GM15510 (cell line): ENCODE measurements around the gene SAV1.

Source experiments
- POLR2A ChIP-seq: IDR thresholded peaks from 3 replicates; pipeline ENCODE4 v1.6.1; 2011; ENCODE audit warnings: borderline replicate concordance; ENCODE audit not compliant: insufficient read length; ENCODE audit errors: extremely low read depth

Gene SAV1

GRCh38 chr14:50620341-50620740 lies 47.8 kb downstream of the SAV1 start:
- TF ChIP-seq POLR2A, result no peak

- TF ChIP-seq POLR2A, result no peak
Observed at GRCh38 chr14:50619569-50620141, 48.5 kb downstream of the SAV1 start.

- no peak for TF ChIP-seq POLR2A
Observed at GRCh38 chr14:50616275-50616674, 51.8 kb downstream of the SAV1 start.

- no peak for TF ChIP-seq POLR2A
Observed at GRCh38 chr14:50615552-50615951, 52.6 kb downstream of the SAV1 start.

GRCh38 chr14:50615056-50615455 lies 53.0 kb downstream of the SAV1 start:
- TF ChIP-seq POLR2A, result no peak

- TF ChIP-seq POLR2A, result no peak
Observed at GRCh38 chr14:50612806-50613205, 55.3 kb downstream of the SAV1 start.

GRCh38 chr14:50610465-50610864 lies 57.6 kb downstream of the SAV1 start:
- no peak for TF ChIP-seq POLR2A

GRCh38 chr14:50608302-50608851 lies 59.7 kb downstream of the SAV1 start:
- no peak for TF ChIP-seq POLR2A

GRCh38 chr14:50607761-50608160 lies 60.3 kb downstream of the SAV1 start:
- no peak for TF ChIP-seq POLR2A

- no peak for TF ChIP-seq POLR2A
Observed at GRCh38 chr14:50607181-50607580, 60.9 kb downstream of the SAV1 start.

GRCh38 chr14:50606468-50606867 lies 61.6 kb downstream of the SAV1 start:
- TF ChIP-seq POLR2A, result no peak

- no peak for TF ChIP-seq POLR2A
Observed at GRCh38 chr14:50605766-50606165, 62.3 kb downstream of the SAV1 start.

- no peak for TF ChIP-seq POLR2A
Observed at GRCh38 chr14:50603565-50603964, 64.5 kb downstream of the SAV1 start.

GRCh38 chr14:50602035-50602434 lies 66.1 kb downstream of the SAV1 start:
- no peak for TF ChIP-seq POLR2A

GRCh38 chr14:50601394-50601793 lies 66.7 kb downstream of the SAV1 start:
- TF ChIP-seq POLR2A, result no peak

GRCh38 chr14:50600849-50601248 lies 67.3 kb downstream of the SAV1 start:
- no peak for TF ChIP-seq POLR2A
